Measurements from ENCODE around the gene SMARCC1.

The SMARCC1 gene

DNA sequence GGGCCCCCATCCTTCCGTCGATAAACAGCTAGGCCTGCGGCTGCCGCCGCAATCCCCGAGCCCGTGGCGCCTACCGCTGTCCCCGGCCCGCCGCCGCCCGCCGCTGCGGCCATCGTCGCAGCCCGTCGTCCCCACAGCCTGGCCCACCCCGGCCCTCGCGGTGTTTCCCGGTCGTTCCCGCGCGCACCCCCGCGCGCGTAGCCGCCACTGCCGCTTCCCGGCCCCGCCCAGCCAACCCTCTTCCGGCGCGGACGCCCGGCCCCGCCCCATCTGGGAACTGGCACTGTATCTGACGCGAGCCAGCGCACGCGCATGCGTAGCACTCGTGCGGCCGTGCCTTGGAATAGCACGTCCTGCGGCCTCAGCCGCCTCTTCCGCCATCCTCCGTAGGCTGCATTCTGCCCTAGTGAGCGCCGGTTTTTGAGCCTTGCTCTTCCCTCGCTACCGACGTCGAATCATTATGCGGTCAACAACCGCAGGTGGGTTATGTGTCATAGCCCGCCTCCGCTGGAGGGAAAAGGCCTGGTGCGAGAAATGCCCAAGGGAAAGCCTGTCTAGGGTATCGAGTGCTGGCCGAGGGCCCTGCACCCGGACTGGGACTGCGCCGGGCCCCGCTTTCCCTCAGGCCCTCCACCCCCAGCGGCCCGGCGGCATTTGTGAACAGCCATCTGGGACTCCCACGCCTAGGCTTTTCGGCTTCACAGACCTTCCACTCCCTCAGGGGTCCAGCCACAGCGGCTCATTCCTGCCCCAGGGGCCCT is at the start of gene SMARCC1:
SMARCC1 (minus strand) TSS at position 209 of the 761 bp plus-strand sequence; CDS start at position 113, 96 bp downstream.
- peak; percentile 98 for DNase-seq

DNA sequence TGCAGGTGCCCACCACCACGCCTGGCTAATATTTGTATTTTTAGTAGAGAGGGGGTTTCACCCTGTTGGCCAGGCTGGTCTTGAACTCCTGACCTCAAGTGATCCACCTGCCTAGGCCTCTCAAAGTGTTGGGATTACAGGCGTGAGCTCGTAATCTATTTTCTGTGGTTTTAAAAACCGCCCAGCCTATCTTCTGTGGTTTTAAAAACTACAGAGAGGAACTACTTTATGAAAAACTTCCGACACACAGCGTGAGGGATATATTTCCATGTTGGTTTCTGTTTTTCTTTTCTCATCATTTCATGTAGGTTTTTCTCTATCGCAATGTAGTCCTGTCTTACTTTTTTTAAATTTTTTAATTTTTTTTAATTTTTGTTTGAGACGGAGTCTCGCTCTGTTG is 47.8 kb upstream of the SMARCC1 start:
- DNase-seq, result peak; percentile 87

DNA sequence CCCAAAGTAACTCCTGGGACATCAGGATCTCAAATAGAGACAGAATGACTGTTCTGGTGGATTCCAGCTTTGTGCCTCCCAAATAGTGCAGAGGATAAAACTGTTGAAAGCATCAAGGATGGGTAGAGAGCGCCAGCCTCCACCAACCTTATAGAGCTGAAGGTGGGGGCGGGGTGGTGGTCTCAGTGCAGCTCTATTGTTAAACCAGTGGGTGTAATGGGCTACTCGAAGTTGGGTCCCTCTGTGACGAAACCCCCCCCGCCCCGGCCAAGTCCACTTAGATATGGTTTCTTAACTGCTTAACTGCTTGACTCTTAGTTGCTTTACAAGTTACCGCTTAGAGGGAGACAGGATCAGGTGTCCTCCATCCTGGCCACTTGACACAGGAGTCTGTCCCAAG is 43.9 kb upstream of the SMARCC1 start:
- no peak for DNase-seq

DNA sequence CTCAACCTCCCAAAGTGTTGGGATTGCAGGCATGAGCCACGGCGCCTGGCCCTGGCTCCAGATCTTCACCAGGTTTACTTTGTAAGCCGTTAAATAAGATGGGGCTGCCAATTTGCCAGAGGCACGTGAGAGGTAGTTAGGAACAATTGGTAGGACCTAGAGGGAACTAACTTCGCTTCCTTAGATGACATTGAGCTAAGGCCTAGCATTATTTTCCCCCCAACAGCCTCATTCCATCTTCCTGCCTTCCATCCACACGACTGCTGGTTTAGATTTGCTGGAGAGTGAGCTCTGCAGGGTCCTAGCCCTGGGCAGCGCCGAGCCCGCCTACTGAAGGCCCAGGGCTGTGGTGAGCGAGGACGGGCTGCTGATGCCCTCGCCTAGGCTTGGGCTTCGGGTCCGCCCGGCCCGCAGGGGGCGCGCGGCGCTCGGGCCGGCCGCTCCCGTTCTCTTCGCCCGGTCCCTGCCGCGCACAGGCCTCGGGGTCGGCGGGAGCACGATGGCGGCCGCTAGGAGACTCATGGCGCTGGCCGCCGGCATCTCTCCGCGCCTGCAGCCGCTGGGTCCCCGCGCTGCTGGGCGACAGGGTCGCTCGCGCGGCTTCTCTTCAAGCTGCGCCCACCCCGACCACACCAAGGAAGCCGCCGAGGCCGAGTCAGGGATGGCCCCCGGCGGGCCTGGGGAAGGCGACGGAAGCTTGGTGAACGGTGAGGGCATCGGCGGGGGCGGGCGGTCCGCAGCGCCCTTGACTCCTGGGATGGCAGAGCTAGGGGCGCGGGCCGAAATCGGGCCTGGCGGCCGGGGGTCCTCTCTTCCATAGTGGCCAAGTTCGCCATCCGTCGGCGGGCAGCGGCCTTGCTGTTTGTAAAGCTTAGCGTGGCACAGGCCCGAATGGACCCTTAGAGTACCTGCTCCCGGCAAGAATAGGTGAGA is 43.1 kb upstream of the SMARCC1 start:
- DNase-seq, result peak; percentile 74

DNA sequence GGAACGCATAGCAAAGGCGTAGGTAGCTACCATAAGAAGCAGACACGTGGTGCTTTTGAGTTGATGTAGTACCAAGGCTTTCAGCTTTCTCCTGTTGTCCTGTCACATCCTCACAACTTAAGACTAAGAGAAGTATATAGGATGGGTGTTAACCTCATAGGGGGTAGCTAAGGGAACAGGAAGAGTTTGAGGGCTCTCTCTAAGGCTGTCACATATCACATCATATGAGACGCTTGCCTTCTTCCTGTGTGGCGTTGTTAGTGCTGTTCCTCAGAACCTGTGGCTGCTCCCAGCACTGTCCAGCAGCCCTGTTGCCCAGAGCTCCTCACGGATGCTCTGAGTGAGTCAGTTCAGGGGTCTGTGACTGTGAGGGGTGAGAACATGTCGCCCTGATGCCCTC is 35.9 kb upstream of the SMARCC1 start:
- no peak for DNase-seq

DNA sequence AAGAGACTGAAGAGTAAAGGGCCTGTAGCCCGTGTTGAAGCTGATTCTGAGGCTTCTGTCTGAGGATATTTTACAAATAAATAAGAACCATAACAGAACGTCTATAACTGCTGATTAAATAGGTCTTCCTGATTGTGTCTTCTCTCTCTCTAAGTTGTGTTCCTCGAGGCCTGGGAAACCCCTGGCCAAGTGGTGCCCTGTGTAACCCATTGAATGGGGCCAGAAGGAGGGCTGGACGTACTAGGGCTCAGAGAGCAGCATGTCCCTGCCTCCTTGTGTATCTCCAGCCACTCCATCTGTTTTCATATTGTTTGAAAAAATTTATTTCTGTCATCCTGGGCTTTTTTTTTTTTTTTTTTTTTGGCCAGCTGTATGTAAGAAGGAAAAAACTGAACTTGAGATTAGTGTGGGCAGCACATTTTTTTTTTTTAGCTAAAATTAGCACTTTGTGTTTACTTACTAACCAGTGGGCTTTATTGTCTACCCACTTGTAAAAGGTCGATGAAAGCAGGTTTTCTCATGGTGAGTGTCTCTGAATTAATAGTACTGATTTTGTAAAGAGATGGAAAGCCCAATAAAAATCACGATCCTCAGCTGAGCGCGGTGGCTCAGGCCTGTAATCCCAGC is 32.0 kb upstream of the SMARCC1 start:
- no peak for DNase-seq

DNA sequence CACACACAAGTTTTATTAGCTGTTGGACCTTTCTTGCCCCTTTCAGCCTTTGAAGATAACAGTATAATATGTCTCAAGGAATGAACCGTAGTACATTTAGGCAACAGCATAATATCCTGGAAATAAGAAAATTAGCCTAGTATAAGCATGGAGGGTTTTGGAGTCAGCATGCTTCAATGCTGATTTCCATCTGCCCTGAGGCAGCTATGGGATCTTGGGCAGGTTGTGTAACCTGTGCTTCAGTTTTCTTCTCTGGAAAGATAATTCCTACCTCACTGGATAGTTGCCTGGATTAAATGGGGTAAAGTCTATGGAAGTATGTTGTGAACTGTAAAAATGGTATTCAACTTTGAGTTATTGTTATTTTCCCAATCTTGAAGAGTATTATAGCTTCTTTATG is 22.9 kb upstream of the SMARCC1 start:
- no peak for DNase-seq

DNA sequence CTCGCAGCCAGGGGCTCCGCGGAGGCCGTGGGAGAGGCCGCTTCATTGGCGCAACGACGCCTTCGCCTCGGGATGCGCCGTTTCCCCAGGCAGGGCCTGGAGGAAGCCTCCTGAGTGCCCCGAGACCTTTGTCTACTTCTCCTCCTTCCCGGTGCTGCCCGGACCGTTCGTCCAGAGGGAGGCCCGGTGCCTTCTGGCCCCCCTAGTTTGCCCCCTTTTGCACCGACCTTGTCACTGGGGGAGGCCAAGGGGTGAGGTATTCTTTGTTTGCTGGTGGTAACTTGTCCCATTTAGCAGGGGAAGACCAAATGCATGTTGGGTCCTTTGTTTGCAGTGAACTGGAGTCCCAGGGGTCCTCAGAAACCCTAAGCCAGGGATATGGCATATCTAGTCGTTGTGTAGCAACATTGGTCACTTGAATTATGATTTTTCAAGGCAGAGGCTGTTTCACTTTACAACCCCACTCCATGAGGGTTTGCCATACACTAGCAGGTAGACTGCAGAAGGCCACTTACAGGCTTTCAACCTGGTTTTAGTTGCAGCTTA is 21.9 kb upstream of the SMARCC1 start:
- no peak for DNase-seq

DNA sequence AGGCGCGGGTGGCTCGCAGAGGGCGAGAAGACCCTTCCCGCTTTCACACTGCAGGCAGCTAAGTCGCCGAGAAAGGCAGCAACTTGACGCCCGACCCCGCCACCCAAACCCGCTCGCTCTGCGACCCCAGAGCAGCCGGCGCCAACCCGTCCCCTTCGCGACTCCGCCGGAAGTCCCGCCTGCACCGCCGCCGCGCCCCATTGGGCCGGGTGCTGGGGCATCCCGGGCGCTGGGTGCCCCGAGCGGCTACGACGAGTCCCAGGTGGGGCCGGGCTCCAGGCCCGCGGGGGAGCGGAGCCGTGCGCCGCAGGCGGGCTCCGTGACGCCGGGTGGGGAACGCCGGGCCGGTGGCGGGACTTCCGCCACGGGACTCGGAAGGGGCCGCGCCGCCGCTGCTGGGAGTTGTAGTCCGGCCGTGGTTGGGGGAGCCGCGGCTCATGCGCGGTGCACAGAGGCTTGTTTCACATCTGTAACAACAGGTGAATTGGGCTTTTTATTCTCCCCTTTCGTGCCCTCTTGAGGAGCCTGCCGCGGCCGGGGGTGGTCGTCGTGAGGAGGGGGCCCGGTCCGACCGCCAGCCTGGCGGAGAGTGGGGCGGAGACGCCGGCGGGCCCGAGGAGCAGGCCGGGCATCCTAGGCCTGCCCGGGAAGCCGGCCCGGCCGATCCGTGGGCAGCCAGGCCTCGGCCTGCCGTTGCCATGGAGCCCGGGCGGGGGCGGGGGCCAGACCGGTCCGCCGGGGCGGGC is 21.2 kb upstream of the SMARCC1 start, which contains the start of gene DHX30:
DHX30 (plus strand) TSS at position 405 of the 746 bp plus-strand sequence. CDS start 7,546 bp downstream, outside the sequence.
- peak; percentile 59 for DNase-seq

DNA sequence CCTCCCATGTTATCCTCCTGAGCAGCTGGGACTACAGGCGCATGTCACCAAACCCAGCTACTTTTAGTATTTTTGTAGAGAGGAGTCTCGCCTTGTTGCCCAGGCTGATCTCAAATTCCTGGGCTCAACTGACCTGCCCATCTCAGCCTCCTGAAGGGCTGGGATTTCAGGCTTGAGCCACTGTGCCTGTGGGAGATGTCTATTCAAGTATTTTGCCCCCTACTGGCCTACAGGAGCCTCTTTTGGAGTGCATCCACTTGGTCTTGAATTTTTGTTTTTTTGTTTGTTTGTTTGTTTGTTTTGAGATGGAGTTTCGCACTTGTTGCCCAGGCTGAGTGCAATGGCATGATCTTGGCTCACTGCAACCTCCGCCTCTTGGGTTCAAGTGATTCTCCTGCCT is 18.0 kb upstream of the SMARCC1 start:
- DNase-seq, result no peak

DNA sequence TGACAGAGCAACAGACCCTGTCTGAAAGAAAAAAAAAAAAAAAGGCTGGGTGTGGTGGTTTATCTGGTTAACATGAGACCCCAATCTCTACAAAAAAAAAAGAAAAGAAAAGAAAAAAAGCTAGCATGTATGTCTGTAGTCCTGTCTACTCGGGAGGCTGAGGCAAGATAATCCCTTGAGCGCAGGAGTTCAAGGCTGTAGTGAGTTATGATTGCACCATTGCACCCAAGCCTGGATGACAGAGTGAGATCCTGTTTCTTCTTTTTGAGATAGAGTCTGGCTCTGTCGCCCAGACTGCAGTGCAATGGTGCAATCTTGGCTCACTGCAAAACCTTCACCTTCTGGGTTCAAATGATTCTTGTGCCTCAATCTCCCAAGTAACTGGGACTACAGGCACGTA is 12.9 kb upstream of the SMARCC1 start:
- peak; percentile 82 for DNase-seq

DNA sequence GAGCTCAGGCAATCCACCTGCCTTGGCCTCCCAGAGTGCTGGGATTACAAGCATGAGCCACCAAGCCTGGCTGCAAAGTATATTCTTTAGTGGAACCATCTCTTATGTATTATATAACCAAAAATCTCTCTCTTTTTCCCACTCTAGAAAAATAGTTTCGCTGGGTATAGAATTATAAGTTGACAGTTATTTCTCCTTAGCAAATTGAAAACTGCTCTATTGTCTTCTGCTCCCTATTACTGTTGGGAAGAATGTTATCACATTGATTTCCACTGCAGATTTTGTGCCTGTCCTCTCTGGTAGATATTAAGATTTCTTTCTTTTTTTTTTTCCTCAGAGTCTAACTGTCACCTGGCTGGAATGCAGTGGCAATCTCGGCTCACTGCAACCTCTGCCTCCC is 11.0 kb upstream of the SMARCC1 start:
- DNase-seq, result no peak

DNA sequence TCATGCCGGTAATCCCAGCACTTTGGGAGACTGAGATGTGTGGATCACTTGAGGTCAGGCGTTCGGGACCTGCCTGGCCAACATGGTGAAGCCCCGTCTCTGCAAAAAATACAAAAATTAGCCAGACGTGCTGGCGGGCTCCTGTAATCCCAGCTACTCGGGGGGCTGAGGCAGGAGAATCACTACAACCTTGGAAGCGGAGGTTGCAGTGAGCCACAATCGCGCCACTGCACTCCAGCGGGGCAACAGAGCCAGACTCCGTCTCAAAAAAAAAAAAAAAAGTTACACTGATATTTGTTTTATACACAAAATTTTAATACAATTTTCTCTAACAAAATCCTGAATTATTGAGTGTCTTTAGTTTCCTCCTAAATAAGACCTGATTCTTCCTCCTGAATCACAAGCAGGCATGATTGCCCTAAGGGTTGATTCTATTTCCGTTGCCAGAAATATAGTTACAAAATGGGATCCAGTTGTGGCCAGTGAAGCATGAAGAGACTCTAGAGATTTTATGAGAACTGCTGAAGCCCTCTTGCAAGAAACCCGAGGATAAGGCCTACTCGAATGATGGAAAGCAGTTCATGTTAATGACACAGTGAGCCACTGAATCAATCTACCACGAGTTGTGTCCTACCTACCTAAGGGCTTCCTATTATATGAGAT is 9.6 kb upstream of the SMARCC1 start:
- DNase-seq, result no peak

DNA sequence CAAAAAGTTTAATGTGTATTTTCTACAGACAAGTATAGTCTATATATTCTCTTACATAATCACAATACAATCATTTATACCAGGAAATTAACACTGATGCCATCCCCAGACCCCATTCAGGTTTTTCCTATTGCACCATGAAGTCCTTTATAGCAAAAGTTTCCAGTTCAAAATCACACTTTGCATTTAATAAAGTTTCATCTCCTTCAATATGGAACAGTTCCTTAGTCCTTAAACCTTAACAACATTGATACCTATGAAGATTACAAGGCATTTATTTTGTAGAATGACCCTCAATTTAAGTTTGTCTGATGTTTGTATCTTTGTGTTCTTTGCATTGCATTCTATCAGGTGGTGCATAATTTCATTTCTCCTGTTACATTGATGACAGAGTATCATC is 2.0 kb upstream of the SMARCC1 start:
- no peak for DNase-seq

DNA sequence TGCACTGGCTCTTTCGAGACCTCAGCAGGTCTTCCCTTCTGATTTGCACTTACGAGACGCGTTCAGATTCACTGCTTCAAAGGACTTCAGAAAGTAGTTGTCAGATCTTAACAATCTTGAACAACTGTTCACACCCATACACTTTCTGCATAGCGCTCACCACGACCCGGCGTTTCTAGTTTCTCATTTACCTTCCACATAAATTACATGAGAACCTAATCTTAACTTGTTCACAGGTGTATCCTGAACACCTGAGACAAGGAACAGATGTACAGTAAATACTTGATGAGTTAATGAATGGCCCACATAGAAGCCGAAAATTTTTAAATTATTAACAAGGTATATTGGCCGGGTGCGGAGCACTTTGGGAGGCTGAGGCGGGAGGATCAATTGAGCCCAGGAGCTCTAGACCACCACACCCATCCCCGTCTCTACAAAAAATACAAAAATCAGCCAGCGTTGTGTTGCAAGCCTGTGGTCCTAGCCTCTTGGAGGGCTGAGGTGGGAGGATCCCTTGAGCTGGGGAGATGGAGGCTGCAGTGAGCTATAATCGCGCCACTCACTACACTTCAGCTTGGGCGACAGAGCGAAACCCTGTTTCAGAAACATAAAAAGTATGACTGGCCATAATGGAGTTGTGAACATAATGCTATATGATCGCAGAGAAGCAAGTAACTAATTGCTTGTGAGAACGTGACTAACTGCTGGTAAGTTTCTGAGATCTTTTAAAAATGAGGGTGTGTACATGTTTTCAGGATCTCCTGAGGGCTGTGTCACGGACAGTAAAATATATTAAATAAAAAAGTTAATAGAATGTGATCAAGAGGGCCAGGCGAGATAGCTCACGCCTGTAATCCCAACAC is 984 bp upstream of the SMARCC1 start:
- peak; percentile 2 for DNase-seq

DNA sequence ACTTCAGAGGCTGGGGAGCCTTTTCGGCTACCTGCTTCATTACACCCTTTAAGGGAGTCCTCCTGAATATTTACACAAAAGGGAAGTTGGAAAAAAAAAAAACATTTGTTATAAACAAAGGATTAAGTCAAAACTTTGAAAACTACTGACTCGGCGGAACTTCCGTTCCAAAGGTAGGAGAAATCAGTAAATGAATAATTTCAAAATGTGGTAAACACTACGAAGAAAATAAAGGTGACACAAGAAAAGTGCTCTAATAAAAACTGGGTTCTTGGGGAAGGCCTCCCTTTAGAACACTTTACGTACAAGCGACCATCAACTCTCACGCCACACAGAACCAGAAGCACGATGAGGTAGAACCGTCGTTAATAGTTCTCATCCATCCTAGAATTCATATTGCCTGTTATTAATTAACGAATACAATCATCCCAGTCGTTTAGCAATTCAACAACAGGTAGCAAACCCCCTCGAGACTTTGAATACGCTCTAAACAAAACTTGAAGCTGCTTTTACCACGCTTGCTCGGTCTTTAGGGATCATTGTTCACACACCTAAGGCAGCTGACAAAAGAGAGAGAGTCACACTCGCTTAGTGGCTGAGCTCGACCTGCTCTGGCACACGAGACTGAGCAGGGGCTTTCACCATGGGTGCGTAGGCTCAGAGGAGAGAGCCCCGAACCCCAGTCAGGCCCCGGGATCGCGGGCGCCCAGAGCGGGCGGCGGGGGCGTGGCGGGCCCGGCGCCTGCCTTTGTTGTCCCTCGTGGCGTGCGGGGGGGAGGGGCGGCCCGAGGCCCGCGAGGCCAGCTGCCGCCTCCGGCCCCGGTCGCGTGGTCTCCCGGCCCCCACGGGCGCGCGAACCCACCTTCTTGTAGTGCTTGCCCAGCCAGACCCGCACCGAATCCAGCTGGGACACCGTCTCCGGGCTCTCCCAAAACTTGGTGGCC is 680 bp downstream of the SMARCC1 start:
- peak; percentile 20 for DNase-seq

DNA sequence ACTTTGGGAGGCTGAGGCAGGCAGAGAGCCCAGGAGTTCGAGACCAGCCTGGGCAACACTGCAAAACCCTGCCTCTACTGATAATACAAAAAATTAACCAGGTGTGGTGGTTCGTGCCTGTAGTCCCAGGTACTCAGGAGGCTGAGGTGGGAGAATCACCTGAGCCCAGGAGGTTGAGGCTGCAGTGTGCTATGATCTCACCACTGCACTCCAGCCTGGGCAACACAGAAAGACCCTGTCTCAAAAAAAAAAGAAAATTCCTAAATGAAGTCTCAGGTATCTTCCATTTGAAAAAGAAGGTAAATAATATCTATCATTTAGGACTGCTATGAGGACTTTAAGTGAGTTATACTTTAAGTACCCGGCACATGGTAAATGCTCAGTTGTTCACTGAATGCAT is 2.9 kb downstream of the SMARCC1 start:
- DNase-seq, result no peak

DNA sequence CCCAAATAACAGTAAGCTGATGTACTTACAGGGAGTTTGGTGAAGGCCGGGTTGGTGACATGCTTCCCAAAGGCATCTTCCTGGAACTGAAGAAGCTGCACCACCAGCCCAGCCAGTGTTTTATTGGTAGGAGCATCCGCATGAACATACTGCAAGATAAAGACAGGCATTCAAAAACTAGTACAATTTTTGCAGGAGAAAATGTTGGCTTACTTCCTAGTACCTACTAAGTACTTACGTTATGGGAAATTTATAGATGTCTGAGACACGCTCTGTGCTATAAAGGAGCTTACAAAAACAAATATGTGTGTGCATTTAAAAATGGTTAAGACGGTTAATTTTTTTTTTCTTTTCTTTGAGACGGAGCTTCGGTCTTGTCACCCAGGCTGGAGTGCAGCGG is 8.9 kb downstream of the SMARCC1 start:
- no peak for DNase-seq

DNA sequence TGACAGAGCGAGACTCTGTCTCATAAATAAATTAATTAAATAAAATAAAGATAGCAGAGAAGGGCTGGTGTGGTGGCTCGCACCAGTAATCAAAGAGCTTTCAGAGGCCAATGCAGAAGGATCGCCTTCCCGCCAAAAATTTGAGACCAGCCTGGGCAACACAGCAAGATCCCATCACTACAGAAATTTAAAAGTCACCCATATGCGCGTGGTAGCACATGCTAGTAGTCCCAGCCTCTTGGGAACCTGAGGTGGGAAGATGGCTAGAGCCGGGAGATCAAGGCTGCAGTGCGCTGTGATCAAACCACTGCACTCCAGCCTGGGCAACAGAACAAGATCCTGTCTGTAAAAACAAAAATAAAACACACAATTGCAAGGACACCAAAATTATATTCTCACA is 9.6 kb downstream of the SMARCC1 start:
- DNase-seq, result no peak

DNA sequence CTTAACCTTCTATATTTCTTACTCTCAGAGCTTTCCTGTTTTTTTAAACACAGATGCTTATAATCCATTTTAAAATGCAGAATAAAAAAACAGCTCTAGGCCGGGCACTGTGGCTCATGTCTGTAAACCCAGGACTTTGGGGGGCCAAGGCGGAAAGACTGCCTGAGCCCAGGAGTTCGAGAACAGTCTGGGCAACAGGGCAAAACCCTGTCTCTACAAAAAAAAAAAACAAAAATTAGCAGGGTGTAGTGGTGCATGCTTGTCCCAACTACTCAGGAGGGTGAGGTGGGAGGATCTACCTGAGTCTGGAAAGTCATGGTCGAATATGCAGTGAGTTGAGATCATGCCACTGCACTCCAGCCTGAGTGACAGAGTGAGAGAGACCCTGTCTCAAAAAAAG is 15.5 kb downstream of the SMARCC1 start:
- DNase-seq, result no peak

All from MV-4-11 (cell line).